Fibroblast of villous mesenchyme (primary cell): ENCODE data around the gene RETSAT. TPM values are rescaled to one million over a fixed set of nuclear protein-coding genes. Genes with fewer than 3 reads are reported as not detected.

Experiments
- DNase-seq: peaks from one replicate; pipeline ENCODE4 v3.0.0-alpha.2; 2010; ENCODE audit warnings: low read depth
- H3K4me3 ChIP-seq: 2 replicates; pipeline ENCODE4 v1.5.1; 2011; ENCODE audit warnings: low read depth, mild to moderate bottlenecking, low read length
- small RNA-seq: library from RNA; depleted of rRNA; stranded (forward); fragments of <200 nt; gene quantifications from one replicate; pipeline ENCODE3, GENCODE V24; 2012
- total RNA-seq: library from RNA; depleted of rRNA; stranded (reverse); fragments of >200 nt; gene quantifications from 2 replicates; pipeline ENCODE4 v1.2.3, GENCODE V29; 2012
- TF ChIP-seq, protein P1 (sequence below): IDR thresholded peaks from 2 replicates; pipeline ENCODE4 v1.5.1; 2012; ENCODE audit warnings: low read depth, mild to moderate bottlenecking, low read length; ENCODE audit not compliant: insufficient read depth

Gene RETSAT
- total RNA-seq, 1 donor = 56.1 TPM

- DNase-seq = no peak
- no peak overlapping the region for H3K4me3 ChIP-seq
- TF ChIP-seq, protein P1, sequence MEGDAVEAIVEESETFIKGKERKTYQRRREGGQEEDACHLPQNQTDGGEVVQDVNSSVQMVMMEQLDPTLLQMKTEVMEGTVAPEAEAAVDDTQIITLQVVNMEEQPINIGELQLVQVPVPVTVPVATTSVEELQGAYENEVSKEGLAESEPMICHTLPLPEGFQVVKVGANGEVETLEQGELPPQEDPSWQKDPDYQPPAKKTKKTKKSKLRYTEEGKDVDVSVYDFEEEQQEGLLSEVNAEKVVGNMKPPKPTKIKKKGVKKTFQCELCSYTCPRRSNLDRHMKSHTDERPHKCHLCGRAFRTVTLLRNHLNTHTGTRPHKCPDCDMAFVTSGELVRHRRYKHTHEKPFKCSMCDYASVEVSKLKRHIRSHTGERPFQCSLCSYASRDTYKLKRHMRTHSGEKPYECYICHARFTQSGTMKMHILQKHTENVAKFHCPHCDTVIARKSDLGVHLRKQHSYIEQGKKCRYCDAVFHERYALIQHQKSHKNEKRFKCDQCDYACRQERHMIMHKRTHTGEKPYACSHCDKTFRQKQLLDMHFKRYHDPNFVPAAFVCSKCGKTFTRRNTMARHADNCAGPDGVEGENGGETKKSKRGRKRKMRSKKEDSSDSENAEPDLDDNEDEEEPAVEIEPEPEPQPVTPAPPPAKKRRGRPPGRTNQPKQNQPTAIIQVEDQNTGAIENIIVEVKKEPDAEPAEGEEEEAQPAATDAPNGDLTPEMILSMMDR = no peak
Measured at GRCh38 chr2:85308201-85308600, 46.1 kb downstream of the RETSAT start.

DNA sequence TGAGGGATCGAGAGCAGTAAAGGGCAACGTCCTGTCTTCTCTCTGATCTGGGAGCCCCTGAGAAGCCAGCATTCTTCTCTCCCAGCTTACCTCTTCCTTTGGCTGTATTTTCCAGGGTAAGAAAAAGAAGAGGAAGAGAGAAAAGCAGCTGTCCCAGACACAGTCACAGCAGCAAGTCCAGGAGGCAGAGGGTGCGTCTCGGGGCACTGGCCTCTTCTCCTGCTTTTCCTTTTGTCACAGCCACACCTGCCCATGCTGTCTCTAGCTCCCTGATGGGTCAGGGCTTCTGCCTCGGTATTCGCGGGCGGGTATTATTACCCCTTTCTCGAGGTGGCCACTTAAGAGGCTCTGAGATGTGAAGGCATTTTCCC is 46.8 kb downstream of the RETSAT start:
- H3K4me3 ChIP-seq = no peak overlapping the region
- TF ChIP-seq, protein P1 = no peak
- no peak for DNase-seq

DNA sequence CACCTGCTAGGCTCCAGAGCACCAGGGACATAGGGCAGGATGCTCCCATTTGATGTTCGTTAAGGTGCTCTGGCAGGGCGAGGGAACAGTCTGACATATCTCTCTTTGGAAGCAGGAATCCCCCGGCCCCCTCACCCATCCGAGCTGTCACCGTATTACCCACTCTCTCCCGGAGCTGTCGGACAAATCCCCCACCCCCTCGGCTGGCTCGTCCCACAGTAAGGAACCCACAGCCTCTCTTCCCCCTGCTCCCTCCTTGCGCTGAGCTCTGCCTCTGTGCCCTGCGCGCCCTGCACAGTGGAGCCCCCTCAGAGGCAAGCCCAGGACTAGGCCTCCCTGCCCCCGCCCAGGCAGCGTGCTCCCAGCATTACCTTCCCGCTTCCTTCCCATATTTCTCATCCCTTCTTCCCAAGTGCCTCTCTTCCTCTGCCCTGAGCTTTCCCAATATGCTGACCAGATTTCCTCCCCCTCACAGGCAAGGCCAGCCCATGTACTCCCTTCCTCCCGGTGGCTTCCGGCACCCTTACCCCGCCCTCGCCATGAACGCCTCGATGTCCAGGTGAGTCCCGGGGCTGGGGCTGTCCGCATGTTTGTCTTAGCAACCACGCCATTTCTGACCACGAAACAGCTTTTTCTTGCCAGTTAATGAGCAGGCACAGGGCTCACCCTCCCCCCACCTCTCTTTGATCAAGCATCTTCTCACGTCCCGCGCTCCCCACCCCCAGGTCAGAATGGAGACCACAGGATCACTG is 50.4 kb downstream of the RETSAT start:
- no peak for DNase-seq
- TF ChIP-seq, protein P1 = no peak
- no peak overlapping the region for H3K4me3 ChIP-seq

DNA sequence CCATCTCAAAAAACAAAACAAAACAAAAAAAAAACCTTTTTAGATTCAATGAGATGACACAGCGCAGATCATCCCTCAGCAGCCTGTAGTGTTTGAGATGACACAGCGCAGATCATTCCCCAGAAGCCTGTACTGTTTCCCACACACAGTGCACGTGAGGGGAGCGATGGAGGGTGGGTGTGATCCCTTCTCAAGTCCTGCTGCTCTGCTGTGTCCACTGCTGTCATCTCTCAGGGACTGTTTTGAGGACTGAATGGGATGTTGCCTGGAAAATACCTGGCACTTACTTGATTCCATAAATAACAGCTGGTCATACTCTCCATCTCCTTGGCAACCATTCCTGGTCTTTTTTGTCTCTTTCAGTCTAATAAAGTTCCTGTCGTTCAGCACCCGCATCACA is 52.2 kb downstream of the RETSAT start:
- TF ChIP-seq, protein P1 = no peak
- H3K4me3 ChIP-seq = no peak overlapping the region
- DNase-seq = no peak

Small RNAs within 50 kb of the gene (small RNA-seq; reads per million reads assigned to genes)
- gene AC062037.1 (not detected), gene AC062037.2 (not detected), gene RF00019 (not detected), gene RN7SL113P (not detected)

Other genes starting within 250 kb of the RETSAT start
- gene TCF7L1, start 221.1 kb downstream of the RETSAT start, total RNA-seq = 4.3 and 9.0 TPM in 2 replicates
- gene TGOLN2, start 26.5 kb downstream of the RETSAT start, total RNA-seq = 119 and 131 TPM in 2 replicates
- gene ELMOD3, start 241 bp upstream of the RETSAT start, total RNA-seq = 15.8 and 19.4 TPM in 2 replicates
- 56.6 and 75.7 TPM in 2 replicates for gene CAPG, start 55.8 kb upstream of the RETSAT start, total RNA-seq
- gene SH2D6, start 64.2 kb upstream of the RETSAT start, total RNA-seq = 0.43 TPM in 1 of 2 replicates, not detected in the other
- 113 and 124 TPM in 2 replicates for gene MAT2A, start 184.6 kb upstream of the RETSAT start, total RNA-seq
- gene GGCX, start 207.0 kb upstream of the RETSAT start, total RNA-seq = 35.8 and 51.4 TPM in 2 replicates
- 2.2 and 3.5 TPM in 2 replicates for gene VAMP8, start 223.1 kb upstream of the RETSAT start, total RNA-seq
- gene VAMP5, start 229.9 kb upstream of the RETSAT start, total RNA-seq = 18.1 and 22.9 TPM in 2 replicates
- 130 and 221 TPM in 2 replicates for gene RNF181, start 241.2 kb upstream of the RETSAT start, total RNA-seq
- gene TMEM150A, start 248.2 kb upstream of the RETSAT start, total RNA-seq = 8.6 and 10.6 TPM in 2 replicates